ENCODE measurements around the gene ZC4H2.

ZC4H2 gene

GRCh38 chrX:64976673-64977040 lies 407 bp upstream of the ZC4H2 start:
- Histone ChIP-seq H3K9me3 (ENCODE audit: insufficient read depth, low read length) (no peaks in the 10 kb centered on the region), H3K4me2 (ENCODE audit: low read length) (peak overlapping the region; percentile 95), H3K4me3 (ENCODE audit: low read length) (peak overlapping the region; percentile 99), H4K20me1 (ENCODE audit: insufficient read depth, low read length) (no peaks in the 10 kb centered on the region), H3K9ac (ENCODE audit: low read length) (no peak overlapping the region), H3K27ac (ENCODE audit: low read length) (no peak overlapping the region), H3K36me3 (replicated peaks; ENCODE audit: low read depth, low read length) (no peaks in the 10 kb centered on the region), H3K79me2 (ENCODE audit: low read length) (no peaks in the 10 kb centered on the region), H3K4me1 (ENCODE audit: low read length) (no peaks in the 10 kb centered on the region), H3K27me3 (ENCODE audit: low read depth, low read length) (no peaks in the 10 kb centered on the region), H2AFZ (ENCODE audit: low read depth, low read length) (peak overlapping the region; percentile 98)
- TF ChIP-seq EZH2phosphoT487 (IDR thresholded peaks at IDR 0.05; ENCODE audit: low read depth) (no peak), CTCF (IDR thresholded peaks at IDR 0.05; ENCODE audit: low read depth, low read length) (no peak)

- Histone ChIP-seq H3K9ac (ENCODE audit: low read length) (peak overlapping the region; percentile 74), H3K79me2 (ENCODE audit: low read length) (no peaks in the 10 kb centered on the region), H3K9me3 (ENCODE audit: insufficient read depth, low read length) (no peaks in the 10 kb centered on the region), H3K27me3 (ENCODE audit: low read depth, low read length) (no peaks in the 10 kb centered on the region), H3K36me3 (replicated peaks; ENCODE audit: low read depth, low read length) (no peaks in the 10 kb centered on the region), H3K27ac (ENCODE audit: low read length) (no peak overlapping the region), H3K4me2 (ENCODE audit: low read length) (peak overlapping the region; percentile 95), H3K4me3 (ENCODE audit: low read length) (peak overlapping the region; percentile 99), H3K4me1 (ENCODE audit: low read length) (no peaks in the 10 kb centered on the region), H2AFZ (ENCODE audit: low read depth, low read length) (peak overlapping the region; percentile 98), H4K20me1 (ENCODE audit: insufficient read depth, low read length) (no peaks in the 10 kb centered on the region)
- no peak for TF ChIP-seq EZH2phosphoT487 (IDR thresholded peaks at IDR 0.05; ENCODE audit: low read depth)
- no peak for TF ChIP-seq CTCF (IDR thresholded peaks at IDR 0.05; ENCODE audit: low read depth, low read length)
These were observed 759 bp downstream of the ZC4H2 start for GRCh38 chrX:64975491-64975890.

GRCh38 chrX:64925480-64925879 lies 50.8 kb downstream of the ZC4H2 start:
- H3K79me2 ChIP-seq (ENCODE audit: low read length), result no peaks in the 10 kb centered on the region
- H3K27ac ChIP-seq (ENCODE audit: low read length), result no peak overlapping the region
- no peak overlapping the region for H3K4me2 ChIP-seq (ENCODE audit: low read length)
- H3K27me3 ChIP-seq (ENCODE audit: low read depth, low read length), result no peaks in the 10 kb centered on the region
- H3K4me1 ChIP-seq (ENCODE audit: low read length), result peaks cover 2% of the 10 kb centered on the region; the same call in 1 of the 2 replicates
- H3K9me3 ChIP-seq (ENCODE audit: insufficient read depth, low read length), result no peaks in the 10 kb centered on the region
- no peaks in the 10 kb centered on the region for H3K36me3 ChIP-seq (replicated peaks; ENCODE audit: low read depth, low read length)
- no peaks in the 10 kb centered on the region for H4K20me1 ChIP-seq (ENCODE audit: insufficient read depth, low read length)
- TF ChIP-seq EZH2phosphoT487 (IDR thresholded peaks at IDR 0.05; ENCODE audit: low read depth), result no peak
- no peak for TF ChIP-seq CTCF (IDR thresholded peaks at IDR 0.05; ENCODE audit: low read depth, low read length)
- H2AFZ ChIP-seq (ENCODE audit: low read depth, low read length), result no peak overlapping the region
- H3K4me3 ChIP-seq (ENCODE audit: low read length), result no peak overlapping the region
- no peak overlapping the region for H3K9ac ChIP-seq (ENCODE audit: low read length)

- no peaks in the 10 kb centered on the region for H3K27me3 ChIP-seq (ENCODE audit: low read depth, low read length)
- H3K4me3 ChIP-seq (ENCODE audit: low read length), result no peak overlapping the region
- H3K4me2 ChIP-seq (ENCODE audit: low read length), result no peak overlapping the region
- H3K79me2 ChIP-seq (ENCODE audit: low read length), result no peaks in the 10 kb centered on the region
- H3K9me3 ChIP-seq (ENCODE audit: insufficient read depth, low read length), result no peaks in the 10 kb centered on the region
- TF ChIP-seq EZH2phosphoT487 (IDR thresholded peaks at IDR 0.05; ENCODE audit: low read depth) (no peak), CTCF (IDR thresholded peaks at IDR 0.05; ENCODE audit: low read depth, low read length) (no peak)
- no peaks in the 10 kb centered on the region for H3K4me1 ChIP-seq (ENCODE audit: low read length)
- no peak overlapping the region for H3K27ac ChIP-seq (ENCODE audit: low read length)
- no peaks in the 10 kb centered on the region for H4K20me1 ChIP-seq (ENCODE audit: insufficient read depth, low read length)
- no peaks in the 10 kb centered on the region for H3K36me3 ChIP-seq (replicated peaks; ENCODE audit: low read depth, low read length)
- no peak overlapping the region for H2AFZ ChIP-seq (ENCODE audit: low read depth, low read length)
- no peak overlapping the region for H3K9ac ChIP-seq (ENCODE audit: low read length)
These were observed 68.1 kb downstream of the ZC4H2 start for GRCh38 chrX:64908121-64908520.
